Smooth muscle cell of the pulmonary artery (primary cell): Measurements from ENCODE around the gene MYOM1. TPM values are rescaled to one million over a fixed set of nuclear protein-coding genes. Genes with fewer than 3 reads are reported as not detected.

Experiments
- total RNA-seq: library from RNA; depleted of rRNA; stranded (reverse); fragments of >200 nt; gene quantifications from 2 replicates; pipeline ENCODE4 v1.2.3, GENCODE V29; 2014

MYOM1 gene
- 2.5 and 4.3 TPM in 2 replicates for total RNA-seq

DNA sequence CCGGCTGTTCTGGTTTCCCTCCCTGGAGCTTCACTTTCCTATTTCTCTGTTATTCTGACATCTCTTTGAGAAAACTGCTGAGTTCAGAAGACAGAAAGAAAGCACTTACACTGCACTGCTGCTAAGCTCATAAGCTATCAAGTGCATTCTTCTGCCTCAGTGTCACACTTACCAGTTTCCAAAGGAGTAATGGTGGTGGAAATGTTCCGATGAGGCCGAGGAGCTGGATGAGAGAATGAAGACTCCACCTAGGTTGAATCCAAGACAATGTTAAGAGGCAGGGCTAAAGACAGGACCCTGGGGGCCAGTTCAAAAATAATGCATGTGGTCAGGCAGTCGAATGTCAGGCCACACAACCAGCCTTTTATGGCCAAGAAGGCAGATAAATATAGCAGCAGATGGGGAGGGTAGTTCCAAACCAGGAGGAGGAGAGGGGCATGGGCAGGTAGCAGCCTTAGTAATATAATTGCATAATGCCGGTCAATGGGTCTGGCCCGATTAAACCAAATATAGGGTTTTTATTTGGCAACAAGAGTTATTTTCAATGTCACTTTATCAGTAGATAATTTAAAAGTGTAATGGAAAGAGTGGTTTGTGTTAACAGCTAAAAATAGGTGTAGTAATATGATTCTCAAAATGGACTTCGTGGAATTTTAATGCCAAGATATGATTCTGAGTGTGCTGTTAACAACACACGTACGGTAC, at the start of gene MYOM1:
Gene MYOM1 (minus strand): TSS at position 338 of the 705 bp plus-strand sequence. CDS start 4,745 bp downstream, outside the sequence.

GRCh38 chr18:3261373-3262233, 41.8 kb upstream of the MYOM1 start, which contains the start of gene MYL12B:
MYL12B (plus strand) TSS chr18:3262133; CDS start chr18:3272899, 10,766 bp downstream.

DNA sequence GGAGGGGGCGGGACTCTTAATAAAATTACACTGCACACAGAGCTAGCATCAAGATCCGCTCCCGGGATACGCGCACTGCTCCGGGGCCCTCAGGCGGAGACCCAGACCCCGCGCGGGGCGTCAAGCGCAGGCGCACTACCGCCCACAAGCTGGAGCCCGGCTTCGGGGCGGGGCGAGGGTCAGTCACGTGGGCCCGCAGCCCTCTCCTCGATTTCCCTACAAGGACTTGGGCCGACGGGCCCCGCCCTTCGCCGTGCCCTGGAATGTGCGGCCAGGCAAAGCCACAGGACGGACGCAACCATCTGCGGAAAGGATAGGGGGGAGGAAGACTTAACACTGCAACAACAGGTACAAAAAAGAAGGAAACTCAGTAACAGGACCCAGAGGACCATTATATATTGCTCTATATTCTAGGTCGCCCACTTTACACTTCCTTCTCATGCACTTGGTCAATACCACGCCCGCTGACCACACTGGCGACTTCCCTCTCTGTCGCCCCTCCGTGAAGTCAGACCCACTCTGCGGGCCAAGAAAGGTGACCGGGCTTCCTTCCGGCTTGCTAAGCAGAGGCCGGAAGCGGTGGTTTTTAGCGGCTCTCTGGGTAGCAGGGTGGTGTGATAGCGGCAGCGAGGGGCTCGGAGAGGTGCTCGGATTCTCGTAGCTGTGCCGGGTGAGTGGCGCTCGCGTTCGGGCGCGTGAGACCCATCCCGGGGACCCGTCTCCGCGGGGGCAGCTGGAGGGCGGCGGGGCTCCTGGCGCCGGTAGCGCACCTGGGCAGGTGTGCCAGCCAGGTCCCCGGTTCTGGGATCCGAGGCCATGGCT, 27.7 kb upstream of the MYOM1 start, which contains the start of gene MYL12A:
Gene MYL12A (plus strand): TSS at position 562 of the 822 bp plus-strand sequence. CDS start 5,447 bp downstream, outside the sequence.

Other genes with a start within 250 kb of the MYOM1 start
- gene LPIN2, start 206.8 kb downstream of the MYOM1 start, total RNA-seq = 39.7 and 41.6 TPM in 2 replicates
- gene MYL12A, start 27.8 kb upstream of the MYOM1 start, total RNA-seq = 770 and 926 TPM in 2 replicates
- gene MYL12B, start 42.2 kb upstream of the MYOM1 start, total RNA-seq = 354 and 369 TPM in 2 replicates
- 119 and 181 TPM in 2 replicates for gene TGIF1, start 230.2 kb upstream of the MYOM1 start, total RNA-seq